Effector memory CD4-positive, alpha-beta T cell (primary cell): Measurements from ENCODE around the gene GNG13.

Experiments used
- DNase-seq, 3 donors: peaks; one replicate each; pipeline ENCODE4 v3.0.0-alpha.2; 2020
- H3K27ac ChIP-seq: 2 replicates; pipeline ENCODE4 v1.7.0; 2013; ENCODE audit warnings: mild to moderate bottlenecking, low read length, moderate library complexity; ENCODE audit not compliant: insufficient read depth, poor library complexity, severe bottlenecking
- H3K27me3 ChIP-seq: replicated peaks from 2 replicates; pipeline ENCODE4 v1.7.0; 2013; ENCODE audit warnings: mild to moderate bottlenecking, low read length; ENCODE audit not compliant: insufficient read depth, control insufficient read depth, poor library complexity, severe bottlenecking
- H3K36me3 ChIP-seq: 2 replicates; pipeline ENCODE4 v1.7.0; 2013; ENCODE audit warnings: mild to moderate bottlenecking, low read length, moderate library complexity; ENCODE audit not compliant: control insufficient read depth, insufficient read depth
- H3K4me1 ChIP-seq: 2 replicates; pipeline ENCODE4 v1.7.0; 2013; ENCODE audit warnings: low read length, mild to moderate bottlenecking; ENCODE audit not compliant: control insufficient read depth, insufficient read depth, poor library complexity, severe bottlenecking
- H3K4me3 ChIP-seq: 2 replicates; pipeline ENCODE4 v1.7.0; 2013; ENCODE audit warnings: low read length, low read depth, mild to moderate bottlenecking; ENCODE audit not compliant: insufficient read depth, poor library complexity, severe bottlenecking
- H3K9me3 ChIP-seq: 2 replicates; pipeline ENCODE4 v1.7.0; 2013; ENCODE audit warnings: mild to moderate bottlenecking, low read length, moderate library complexity; ENCODE audit not compliant: control insufficient read depth

The GNG13 gene

GRCh38 chr16:768428-768827, 32.1 kb downstream of the GNG13 start:
- Histone ChIP-seq H3K27me3 (no peaks in the 10 kb centered on the region), H3K27ac (no peak overlapping the region), H3K9me3 (no peaks in the 10 kb centered on the region), H3K36me3 (no peaks in the 10 kb centered on the region), H3K4me1 (no peaks in the 10 kb centered on the region), H3K4me3 (no peak overlapping the region)
- no peak for DNase-seq

- Histone ChIP-seq H3K4me3 (no peak overlapping the region), H3K27me3 (no peaks in the 10 kb centered on the region), H3K36me3 (no peaks in the 10 kb centered on the region), H3K9me3 (no peaks in the 10 kb centered on the region), H3K4me1 (no peaks in the 10 kb centered on the region), H3K27ac (no peak overlapping the region)
- DNase-seq, result no peak
Observed at GRCh38 chr16:767743-768235, 32.7 kb downstream of the GNG13 start.

GRCh38 chr16:766820-767640, 33.5 kb downstream of the GNG13 start:
- Histone ChIP-seq H3K36me3 (no peaks in the 10 kb centered on the region), H3K9me3 (no peaks in the 10 kb centered on the region), H3K4me1 (no peaks in the 10 kb centered on the region), H3K27me3 (no peaks in the 10 kb centered on the region), H3K4me3 (no peak overlapping the region), H3K27ac (no peak overlapping the region)
- DNase-seq, result no peak

GRCh38 chr16:766008-766819, 34.3 kb downstream of the GNG13 start:
- no peak for DNase-seq
- Histone ChIP-seq H3K9me3 (no peaks in the 10 kb centered on the region), H3K4me1 (no peaks in the 10 kb centered on the region), H3K4me3 (no peak overlapping the region), H3K36me3 (no peaks in the 10 kb centered on the region), H3K27ac (no peak overlapping the region), H3K27me3 (no peaks in the 10 kb centered on the region)

DNA sequence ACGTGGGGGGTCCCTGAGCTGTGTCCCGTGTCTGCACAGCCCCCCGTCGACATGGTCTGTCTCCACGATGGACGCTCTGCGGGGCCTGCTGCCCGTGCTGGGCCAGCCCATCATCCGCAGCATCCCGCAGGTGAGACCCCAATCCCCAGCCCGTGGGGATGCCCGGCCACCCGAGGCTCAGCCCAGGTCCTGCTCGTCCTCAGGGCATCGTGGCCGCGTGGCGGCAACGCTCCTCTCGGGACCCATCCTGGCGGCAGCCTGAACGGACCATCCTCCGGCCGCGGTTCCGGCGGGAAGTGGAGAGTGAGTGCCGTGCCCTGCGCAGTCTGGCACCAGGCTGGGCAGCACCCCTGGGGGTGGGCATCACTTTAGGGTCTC, 35.1 kb downstream of the GNG13 start:
- no peak overlapping the region for H3K4me3 ChIP-seq
- no peak overlapping the region for H3K27ac ChIP-seq

GRCh38 chr16:764848-765487, 35.6 kb downstream of the GNG13 start:
- no peaks in the 10 kb centered on the region for H3K9me3 ChIP-seq
- no peaks in the 10 kb centered on the region for H3K36me3 ChIP-seq
- H3K27ac ChIP-seq, result no peak overlapping the region
- no peak overlapping the region for H3K4me3 ChIP-seq
- no peaks in the 10 kb centered on the region for H3K27me3 ChIP-seq
- DNase-seq, result no peak
- H3K4me1 ChIP-seq, result no peaks in the 10 kb centered on the region

More for the DNA sequence above, 35.1 kb downstream of the GNG13 start:
- no peaks in the 10 kb centered on the region for H3K4me1 ChIP-seq
- no peaks in the 10 kb centered on the region for H3K27me3 ChIP-seq
- H3K9me3 ChIP-seq, result no peaks in the 10 kb centered on the region
- no peak for DNase-seq
- no peaks in the 10 kb centered on the region for H3K36me3 ChIP-seq

GRCh38 chr16:764184-764750, 36.3 kb downstream of the GNG13 start:
- H3K27me3 ChIP-seq, result no peaks in the 10 kb centered on the region
- no peaks in the 10 kb centered on the region for H3K9me3 ChIP-seq
- no peak overlapping the region for H3K27ac ChIP-seq
- no peak for DNase-seq
- H3K4me1 ChIP-seq, result no peaks in the 10 kb centered on the region
- no peak overlapping the region for H3K4me3 ChIP-seq
- H3K36me3 ChIP-seq, result no peaks in the 10 kb centered on the region

DNA sequence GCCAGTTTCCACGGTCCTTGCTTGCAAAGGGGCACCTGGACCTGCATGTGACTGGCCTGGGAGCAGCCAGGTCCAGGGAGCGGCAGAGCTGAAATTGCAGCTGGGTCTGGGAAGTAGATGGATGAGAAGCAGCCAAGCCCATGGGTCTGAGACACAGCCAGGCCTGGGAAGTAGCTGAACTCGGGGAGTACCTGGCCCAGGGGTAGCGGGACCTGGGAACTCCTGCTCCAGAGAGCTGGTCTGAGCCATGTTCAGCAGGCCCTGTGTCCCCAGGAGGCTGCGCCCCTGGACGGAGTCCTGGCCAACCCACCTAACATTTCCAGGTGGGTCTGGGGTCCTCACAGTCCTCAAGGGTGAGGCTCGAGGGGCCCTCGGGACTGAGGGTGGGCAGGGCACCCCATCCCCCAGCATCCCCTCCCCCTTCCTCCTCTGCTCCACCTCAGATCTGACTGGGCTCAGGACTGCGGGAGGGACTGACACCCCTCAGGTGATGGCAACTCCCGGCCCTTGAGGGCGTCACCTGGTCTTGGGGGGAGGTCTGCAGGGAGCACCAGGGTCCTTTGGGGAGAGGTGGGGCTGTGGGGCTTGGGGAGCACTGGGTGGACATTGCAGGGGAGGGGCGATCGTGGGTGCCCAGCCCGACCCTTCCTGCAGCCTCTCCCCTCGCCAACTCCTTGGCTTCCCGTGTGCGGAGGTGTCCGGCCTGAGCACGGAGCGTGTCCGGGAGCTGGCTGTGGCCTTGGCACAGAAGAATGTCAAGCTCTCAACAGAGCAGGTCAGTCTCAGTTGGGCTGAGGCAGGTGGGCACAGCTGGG, 37.0 kb downstream of the GNG13 start:
- no peak overlapping the region for H3K4me3 ChIP-seq
- no peak overlapping the region for H3K27ac ChIP-seq
- no peaks in the 10 kb centered on the region for H3K9me3 ChIP-seq
- no peak for DNase-seq
- no peaks in the 10 kb centered on the region for H3K4me1 ChIP-seq
- H3K27me3 ChIP-seq, result no peaks in the 10 kb centered on the region
- H3K36me3 ChIP-seq, result no peaks in the 10 kb centered on the region

DNA sequence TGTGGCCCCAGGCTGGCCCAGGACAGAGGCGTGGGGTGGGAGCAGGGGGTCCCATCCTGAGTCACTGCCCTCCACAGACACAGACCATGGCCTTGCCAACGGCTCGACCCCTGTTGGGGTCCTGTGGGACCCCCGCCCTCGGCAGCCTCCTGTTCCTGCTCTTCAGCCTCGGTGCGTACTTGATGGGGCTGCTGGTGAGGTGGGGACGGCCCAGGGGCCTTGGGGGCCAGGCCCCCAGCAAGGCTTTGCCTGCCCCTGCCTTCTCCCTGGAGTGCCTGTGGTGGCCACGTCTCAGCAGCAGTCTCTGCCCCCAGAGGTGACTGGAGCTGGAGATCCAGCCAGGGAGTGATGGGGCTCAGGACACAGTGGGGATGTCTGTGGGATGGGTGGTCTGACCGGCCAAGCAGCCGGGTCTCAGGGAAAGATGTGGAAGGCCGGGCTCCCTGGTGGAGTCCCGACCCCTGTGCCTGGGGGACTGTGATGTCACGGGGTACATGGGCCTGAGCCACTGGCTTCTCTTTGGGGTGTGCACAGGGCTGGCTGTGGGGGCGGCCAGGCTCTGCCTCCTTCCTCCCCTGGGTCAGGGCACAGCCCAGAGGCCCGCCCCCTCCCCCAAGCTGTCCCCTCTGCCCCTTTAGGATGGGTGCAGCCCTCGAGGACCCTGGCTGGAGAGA, 37.8 kb downstream of the GNG13 start:
- no peak overlapping the region for H3K4me3 ChIP-seq
- H3K27me3 ChIP-seq, result no peaks in the 10 kb centered on the region
- no peaks in the 10 kb centered on the region for H3K4me1 ChIP-seq
- no peaks in the 10 kb centered on the region for H3K9me3 ChIP-seq
- H3K36me3 ChIP-seq, result no peaks in the 10 kb centered on the region
- no peak for DNase-seq
- H3K27ac ChIP-seq, result no peak overlapping the region
